NCI-H1417 treated with DMSO at 0.1 percent for 48 hours (cell line): ENCODE measurements around the gene ASB13.
"Not testable (repeated sequence)": the region's sequence is repeated elsewhere in the genome, so short reads cannot be mapped to it uniquely, and the experiment has no call there.

Experiments used
- DNase-seq: peaks from one replicate; lab custom pipeline; 2025; lab: John Stamatoyannopoulos, UW

The ASB13 gene

DNA sequence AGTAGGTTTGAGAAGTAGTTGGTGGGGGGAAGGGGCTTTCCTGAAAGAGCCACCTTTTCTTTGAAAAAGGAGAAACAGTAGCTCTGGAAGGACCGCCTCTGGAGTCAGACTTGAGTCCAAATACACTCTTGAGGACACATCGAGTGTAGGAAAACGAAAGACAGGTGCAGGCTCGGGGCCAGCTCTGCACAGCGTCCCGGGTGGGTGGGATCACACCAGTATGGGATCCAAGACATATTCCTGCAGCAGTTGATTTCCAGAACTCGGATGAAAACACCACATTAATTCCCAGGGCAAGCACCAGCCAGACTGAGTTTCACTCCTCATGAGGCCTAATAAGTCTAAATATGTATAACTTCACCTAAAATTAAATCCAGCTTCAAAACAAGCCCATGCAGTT lies 61.4 kb downstream of the ASB13 start:
- no peak for DNase-seq

DNA sequence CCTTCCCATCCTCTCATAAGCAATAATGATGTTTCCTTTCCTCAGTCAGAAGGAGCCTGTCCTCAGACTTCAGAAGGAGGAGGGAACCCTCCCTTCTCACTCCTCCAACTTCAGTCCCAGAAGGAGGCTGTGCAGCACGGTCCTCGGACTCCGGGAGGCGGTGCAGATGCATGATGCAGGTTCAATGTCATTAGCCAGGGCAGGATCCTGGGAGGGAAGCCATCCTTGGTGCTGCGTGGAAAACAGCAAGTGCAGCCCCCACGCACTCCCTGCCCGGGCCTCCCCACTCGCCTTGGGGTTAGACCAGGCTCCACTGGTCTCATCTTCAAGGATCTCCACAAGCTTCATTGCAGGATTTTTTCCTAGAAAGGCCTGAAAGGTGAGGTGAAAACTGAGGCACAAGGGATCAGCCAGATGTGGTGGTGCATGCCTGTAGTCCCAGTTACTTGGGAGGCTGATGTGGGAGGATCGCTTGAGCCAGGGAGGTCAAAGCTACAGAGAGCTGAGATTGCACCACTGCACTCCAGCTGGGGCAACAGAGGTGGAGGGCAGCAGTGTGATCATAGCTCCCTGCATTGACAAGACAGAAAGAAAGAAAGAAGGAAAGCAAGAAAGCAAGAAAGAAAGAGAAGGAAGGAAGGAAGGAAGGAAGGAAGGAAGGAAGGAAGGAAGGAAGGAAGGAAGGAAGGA lies 62.0 kb downstream of the ASB13 start:
- no peak for DNase-seq

DNA sequence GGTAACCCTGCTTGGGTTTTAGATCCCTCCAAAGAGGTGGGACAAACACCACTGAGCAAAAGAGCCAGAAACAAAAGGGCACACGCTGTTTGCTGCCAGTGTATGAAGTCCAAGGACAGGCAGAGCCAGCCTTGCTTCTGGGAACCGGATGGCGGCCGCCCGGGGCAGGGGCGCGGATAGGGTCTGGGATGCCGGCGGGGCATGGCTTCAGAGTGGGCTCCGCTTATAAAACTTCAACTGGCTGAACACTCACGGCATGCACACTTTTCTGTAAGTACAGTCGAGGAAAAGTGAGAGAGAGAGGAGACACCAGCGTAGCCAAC lies 62.6 kb downstream of the ASB13 start:
- no peak for DNase-seq

DNA sequence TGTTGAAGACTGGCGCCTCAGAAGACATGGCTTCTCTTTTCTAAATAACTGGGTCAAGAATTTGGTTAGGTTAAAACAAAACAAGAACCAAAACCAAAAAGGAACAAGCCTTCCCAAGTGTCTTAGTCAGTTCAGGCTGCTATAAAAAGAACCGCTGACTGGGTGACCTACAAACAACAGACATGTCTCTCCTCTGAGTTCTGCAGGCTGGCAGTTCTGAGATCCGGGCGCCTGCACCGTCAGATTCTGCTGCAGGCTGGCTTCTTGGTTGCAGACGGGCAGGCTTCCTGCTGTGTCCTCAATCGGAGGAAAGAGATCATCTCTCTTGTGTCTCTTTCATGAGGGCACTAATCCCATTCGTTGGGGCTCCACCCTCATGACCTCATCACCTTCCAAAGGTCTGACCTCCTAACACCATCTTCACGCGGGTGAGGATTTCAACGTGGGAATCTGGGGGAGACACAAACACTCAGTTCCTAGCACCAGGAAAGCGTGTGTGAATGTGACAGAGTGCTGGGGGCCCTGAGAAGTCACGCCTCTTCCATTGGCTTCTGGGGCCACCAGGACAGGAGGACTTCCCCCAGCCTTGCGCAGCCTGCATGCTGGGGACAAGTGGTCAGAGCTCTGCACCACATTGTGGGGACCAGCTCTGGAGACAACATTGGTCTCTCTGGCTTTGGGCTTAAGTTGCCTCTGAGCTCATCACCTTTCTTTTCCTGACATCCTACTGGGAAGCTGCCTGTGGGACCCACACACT lies 63.1 kb downstream of the ASB13 start:
- no peak for DNase-seq

DNA sequence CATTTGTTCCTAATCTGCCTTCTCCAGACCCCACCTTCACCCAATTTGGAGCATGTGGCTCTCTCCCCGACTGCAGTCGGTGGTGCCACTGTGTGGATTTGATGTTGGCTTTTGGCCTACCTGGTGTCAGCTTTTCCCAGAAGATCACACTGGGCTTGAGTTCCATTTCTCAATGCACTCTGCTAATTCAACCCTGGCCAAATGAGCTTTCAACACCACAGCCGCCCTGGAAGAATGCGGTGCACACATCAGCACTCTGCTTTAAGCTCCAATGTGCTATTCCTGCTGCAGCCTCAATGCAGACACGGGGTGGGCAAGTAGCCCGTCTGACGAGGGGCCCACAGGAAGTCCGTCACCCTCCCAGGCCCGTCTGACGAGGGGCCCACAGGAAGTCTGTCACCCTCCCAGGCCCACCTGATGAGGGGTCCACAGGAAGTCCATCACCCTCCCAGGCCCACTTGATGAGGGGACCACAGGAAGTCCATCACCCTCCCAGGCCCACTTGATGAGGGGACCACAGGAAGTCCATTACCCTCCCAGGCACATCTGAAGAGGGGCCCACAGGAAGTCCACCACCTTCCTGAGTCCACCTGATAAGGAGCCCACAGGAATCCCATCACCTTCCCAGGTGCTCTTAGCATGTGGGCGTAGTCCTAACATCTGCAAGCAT lies 64.4 kb downstream of the ASB13 start:
- no peak for DNase-seq

DNA sequence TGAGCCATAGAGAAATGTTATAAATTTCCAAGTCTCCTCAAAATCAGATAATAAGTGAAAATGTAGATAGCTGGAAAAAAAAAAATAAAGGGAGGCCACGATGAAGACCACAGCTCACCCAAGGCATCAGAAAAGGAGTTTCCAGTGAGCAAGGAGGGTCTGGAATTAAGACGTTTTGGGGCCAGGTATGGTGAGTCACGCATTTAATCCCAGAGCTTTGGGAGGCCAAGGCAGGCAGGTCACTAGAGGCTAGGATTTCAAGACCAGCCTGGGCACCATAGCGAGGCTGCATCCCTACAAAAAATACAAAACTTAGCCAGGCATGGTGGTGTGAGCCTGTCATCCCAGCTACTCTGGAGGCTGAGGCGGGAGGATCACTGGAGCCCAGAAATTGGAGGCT lies 65.5 kb downstream of the ASB13 start:
- DNase-seq: no peak

DNA sequence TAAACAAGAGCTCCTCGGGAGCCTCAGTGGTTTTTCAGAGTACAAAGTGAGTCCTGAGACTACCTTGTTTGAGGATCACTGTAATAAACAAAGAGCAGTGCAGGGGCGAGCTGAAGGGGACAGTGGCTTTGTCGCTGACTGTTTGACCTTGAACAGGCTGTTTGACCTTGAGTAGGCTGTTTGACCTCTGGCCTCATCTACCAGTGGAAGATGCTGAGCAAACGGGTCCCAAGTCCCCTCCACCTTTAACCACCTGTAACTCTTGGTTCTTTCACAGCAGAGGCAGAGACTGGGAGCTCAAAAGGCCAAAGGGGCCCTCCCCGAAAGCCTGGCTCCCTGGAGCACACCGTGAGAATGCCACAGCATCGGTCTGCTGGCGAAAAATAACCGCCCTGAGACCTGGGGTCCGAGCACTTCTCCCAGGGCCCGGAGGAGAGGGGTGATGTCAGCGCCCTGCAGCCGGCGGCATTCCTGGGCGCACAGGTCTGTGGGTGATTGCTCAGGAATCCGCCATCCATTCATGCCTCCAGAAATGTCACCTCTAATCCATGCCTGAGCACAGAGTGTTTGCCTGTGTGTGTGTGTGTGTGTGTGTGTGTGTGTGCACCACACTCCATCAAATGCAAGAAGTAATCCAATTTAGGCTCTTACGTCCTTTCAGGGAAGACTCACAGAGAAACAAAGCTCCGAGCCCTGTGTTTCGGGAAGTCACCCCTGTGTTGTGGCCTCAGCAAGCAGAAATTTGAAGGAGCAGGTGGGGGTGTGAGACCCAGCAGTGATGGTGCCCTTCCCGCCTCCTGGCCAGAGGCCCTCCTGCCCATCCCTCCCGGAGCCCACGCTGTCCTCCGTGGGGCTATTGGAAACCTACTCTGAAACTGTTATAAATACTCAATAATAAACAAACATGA lies 66.5 kb downstream of the ASB13 start:
- DNase-seq: no peak

DNA sequence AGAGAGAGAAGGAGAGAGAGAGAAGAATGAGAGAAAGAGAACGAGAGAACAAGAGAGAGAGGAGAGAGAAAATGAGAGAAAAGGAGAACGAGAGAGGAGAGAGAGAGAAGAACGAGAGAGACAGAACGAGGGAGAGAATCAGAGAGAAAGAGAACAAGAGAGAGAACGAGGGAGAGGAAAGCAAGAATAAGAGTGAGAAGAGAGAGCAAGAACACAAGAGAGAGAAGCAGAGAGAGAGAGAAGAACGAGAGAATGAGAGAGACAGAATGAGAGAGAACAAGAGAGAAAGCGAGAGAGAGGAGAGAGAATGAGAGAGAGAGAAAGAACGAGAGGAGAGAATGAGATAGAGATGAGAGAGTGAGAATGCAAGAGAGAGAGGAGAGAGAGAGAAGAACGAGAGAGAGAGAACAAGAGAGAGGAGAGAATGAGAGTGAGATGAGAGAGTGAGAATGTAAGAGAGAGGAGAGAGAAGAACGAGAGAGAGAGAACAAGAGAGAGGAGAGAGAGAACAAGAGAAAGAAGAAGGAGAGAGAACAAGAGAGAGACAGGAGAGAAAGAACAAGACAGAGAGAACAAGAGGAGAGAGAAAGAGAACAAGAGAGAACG lies 68.2 kb downstream of the ASB13 start:
- no peak for DNase-seq

DNA sequence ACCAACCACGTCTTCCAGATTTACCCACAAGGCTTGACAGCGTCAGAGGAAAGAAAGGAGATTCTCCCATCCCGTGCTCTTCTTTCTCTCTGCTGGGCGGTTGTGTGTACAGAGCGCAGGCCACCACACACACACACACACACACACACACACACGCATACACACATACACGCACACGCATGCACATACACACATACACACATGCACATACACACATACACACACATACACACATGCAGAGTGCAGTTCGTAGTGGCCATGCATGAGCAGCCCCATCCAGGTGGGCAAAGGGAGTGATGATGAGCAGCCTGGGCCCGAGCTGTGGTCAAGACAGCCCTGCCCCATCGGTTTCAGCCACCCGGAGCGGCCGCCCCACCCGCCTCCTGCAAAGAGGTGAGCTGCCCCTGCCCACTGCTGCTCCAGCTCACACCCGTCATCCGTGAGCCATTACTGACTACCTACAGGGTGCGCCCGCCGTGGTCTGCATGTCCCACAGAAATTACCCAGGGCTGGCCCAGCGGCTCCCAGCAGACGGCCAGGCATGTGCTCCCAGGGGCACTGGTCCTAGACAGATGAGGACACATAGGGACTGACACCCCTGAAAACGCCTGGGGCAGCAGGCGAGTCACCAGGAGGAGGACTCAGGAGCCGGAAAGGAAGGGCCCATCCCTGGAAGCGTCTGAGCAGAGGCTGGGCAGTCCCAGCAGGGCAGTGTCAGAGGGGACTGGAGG lies 69.6 kb downstream of the ASB13 start:
- DNase-seq: no peak

DNA sequence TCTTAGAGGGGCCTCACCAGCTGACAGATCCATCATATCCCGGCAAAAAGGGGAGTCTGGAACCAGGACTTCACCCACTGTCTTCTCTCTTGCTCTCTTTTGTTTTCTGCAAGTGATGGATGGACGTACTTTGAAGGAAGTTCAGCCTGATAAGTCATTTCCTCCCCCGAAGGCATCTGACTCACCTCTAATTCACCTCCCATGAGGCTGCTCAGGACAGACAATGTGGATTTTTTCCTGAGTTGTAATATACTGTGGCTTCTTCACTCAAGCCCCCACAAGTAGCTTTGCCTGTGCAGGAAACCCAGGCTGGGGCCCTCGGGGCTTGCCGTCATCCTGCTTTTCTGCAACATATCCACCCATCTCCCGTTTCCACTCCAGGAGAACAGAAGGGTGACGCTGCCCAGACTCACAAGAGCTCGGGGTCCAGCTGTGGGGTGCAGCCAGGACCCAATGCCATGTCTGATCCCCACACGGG lies 70.4 kb downstream of the ASB13 start:
- DNase-seq: no peak

DNA sequence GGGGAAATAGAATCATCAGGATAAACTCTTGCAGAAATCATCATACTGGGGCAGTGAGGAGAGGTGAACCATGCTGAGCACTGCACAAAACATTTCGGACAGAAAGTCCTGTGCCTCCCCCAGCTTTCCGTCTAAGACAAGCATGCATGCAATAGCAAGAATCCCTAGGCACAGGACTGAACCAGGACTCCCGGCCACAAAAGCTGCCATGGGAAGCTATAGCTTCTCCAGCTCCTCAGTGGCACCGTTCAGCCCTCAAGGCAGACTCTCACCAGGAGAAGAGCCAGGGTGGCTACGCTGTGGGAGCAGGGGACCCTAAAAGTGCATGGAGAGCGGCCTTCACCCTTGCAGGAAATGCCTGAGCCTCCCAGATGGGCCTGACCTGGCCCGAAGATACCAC lies 70.8 kb downstream of the ASB13 start:
- DNase-seq: no peak

DNA sequence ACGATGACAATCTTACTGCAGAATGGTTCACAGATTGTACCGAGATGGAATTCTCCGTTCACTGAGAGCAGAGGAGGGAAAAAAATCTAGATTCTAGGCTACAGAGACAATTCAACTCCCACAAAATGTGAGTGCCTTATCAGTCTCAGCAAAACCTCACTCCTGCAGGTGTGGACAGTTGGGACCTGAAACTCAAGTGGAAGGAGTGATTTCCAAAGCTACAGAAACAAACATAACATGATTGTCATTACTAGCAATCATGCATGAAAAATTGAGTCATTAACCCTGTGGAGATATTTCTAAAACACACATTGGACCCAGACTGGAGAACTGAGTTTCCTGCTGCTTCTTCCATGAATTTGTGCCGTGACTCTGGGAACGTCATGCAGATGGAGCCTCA lies 71.3 kb downstream of the ASB13 start:
- no peak for DNase-seq

DNA sequence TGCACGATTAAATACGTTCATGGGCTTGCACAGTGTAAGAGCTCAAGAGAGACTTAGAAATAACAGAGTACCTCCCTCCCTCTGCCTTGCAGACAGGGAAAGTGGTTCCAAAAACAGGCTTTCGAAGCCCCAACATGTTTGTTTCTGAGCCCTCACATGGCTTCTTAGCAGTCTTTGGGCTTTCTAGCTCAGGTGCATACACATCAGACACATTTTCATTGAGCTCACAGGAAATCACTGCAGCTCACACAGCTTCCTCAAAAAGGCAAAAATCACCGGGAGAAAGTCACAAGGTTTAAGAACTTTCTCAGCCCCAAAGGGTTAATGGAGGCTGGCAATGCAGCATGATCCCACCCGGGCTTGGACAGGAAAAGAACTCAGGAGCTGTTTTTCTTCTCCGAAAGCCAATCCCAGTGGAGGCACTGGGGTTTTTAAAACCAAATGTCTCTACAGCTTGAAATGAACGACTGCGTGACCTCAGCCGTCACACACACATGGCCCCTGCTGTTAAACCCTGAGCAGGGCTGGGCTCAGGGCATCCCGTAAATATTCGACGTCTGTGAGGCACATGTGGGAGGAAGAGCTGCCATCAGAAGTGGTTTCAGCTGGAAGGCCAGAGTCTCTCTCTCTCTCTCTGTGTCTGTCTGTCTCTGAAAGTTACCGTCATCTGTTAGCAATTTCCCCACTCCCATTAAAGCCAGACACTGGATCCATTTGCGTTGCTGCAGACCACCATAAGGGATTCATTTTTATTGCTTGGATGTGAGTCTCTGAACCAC lies 71.9 kb downstream of the ASB13 start:
- DNase-seq: no peak

DNA sequence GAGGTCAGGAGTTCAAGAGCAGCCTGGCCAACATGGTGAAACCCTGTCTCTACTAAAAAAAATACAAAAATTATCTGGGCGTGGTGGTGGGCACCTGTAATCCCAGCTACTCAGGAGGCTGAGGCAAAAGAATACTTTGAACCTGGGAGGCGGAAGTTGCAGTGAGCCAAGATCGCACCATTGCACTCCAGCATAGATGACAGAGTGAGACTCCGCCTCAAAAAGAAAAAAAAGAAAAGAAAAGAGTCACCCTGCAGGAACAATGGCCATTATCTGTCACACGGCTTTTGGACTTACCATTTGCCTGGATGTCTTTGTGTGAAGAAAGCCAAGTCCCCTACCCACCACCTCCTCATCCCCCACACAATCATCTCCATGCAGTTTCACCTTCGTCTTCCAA lies 73.0 kb downstream of the ASB13 start:
- not testable (repeated sequence) for DNase-seq

DNA sequence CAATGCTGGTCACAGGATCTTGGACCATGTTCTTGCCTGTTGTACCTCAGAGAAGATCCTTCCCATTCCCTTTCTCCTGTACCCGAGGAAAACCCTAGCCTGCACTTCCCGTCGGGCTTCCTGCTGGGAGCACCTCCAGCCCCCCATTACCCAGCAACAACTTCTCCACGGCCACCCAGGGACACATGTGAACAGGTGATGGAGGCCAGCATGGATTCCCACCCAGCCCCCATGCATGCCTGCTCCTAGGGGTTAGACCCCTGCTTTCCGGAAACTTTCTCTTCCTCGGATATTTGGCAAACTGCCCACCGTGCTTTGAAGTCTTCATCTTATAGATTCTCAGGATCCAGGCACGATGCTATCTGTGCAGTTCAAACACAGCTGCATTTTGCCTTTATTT lies 74.3 kb downstream of the ASB13 start:
- no peak for DNase-seq

DNA sequence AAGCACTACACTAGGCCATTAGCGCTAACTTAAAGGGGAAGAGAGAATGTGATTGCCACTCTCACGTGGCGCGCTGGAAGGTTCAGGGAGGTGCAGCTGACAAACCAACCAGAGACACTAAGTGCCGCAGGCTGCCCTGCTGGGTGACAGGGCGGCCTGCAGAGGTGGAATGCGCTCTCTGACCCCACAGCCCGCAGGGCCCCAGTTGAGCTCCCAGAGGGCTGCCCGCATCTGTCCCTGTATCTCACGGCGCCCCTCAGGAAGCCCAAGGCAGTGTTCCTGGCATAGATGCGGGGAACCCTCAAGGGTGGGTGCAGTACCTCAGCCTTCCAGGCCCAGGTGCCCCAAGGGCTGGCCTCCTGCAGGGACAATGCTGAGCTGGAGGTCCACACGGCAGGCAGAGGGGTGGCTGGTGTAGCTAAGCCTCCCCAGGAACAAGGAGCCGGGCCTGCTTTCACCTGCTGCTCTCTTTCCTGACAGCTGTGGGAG lies 75.0 kb downstream of the ASB13 start:
- DNase-seq: no peak

DNA sequence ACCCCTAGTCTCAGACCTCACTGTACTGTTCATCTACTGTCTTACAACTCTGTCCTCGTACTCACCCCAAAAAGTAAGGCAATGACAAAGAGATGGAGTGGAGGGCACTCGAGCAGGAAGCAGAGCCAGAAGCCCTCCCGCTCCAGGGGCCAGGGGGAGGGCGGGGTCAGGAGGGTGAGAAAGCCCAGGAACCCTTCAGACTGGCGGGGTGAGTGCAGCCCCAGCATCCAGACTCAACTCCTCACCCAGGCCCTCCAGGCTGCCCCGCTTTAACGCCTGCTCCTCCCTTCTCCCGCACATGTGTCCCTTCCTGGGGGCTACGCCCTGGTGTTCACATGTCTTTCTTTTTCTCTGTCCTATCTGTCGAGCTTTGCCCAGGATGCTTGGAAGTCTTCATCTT lies 75.6 kb downstream of the ASB13 start:
- DNase-seq: no peak

DNA sequence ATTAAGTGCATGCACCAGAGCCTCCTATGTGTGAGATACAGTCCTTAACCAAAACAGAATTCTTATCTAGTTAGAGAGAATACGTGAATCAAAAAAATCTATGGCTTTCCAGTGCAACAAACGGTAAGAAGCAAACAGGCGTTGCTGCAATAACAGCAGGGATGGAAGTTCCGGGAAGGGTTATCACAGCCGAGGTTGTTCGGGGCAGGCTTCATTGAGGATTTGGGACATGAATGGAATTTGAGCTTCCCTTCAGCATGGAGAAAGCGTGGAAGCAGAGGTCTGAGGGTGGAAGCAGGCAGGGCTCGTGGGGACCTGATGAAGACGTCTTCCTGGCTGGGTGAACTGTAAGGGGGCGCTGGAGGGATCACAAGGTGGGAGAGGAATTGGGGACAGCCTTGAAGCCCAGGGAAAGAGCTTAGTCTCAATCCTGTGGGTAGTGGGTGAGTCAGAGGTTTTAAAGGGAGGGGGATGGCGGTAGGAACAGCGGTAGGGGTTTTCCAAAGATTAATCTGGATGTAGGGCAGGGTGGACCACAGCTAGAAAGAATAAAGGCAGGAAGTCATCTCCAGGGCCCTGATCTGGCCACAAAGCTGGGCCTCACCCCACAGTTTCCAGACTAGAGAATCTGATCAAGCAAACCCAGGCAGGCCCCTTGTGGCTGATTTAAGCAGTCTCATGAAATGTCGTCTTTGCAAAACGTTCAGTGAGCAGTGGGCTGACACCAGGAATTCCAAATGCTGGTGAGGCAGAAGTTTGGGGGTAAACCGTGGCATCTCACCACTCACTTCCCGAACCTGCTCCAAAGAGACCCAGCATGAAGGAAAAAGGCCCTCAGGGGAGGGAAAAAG lies 76.5 kb downstream of the ASB13 start:
- DNase-seq: no peak

DNA sequence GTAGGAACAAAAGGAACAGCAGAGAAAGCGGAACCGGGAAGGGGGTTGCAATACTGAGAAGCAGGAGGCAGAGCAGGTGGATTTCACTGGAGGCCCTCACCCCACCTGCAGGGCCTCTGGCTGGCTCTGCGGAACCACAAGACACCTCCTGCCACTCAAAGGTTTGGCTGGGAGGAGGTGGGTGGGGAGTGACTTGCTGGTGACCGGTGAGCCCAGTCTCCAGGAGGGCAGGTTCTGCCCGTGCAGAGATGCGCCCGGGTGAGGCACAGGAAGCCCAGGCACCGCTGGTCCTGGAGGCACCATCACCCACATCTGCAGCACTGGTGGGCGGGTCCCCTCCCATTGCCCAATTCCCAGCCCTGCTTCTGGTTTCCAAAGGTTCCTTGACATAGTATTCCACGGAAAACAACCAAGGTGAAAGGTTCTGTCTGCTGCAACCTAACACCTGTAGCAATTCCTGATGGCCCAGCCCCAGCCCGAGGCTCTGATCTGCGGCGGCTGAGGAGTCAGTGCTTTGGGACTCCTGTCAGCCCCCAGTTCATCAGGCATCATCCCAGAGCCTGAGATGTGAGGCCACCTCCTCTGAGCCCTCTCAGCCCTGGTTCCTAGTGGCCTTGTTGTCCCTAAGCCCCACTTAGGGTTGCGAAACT lies 77.3 kb downstream of the ASB13 start:
- DNase-seq: no peak
